GM23338 (cell line): ENCODE measurements around the gene VOPP1. TPM values are rescaled to one million over a fixed set of nuclear protein-coding genes. Genes with fewer than 3 reads are reported as not detected.

Experiments used
- ATAC-seq: fragments of 200-7000 bp; cut with Tn5 transposase; 3 replicates; pipeline ENCODE4 v1.9.1; 2020
- DNase-seq: peaks from one replicate; pipeline ENCODE4 v3.0.0-alpha.2; 2015; ENCODE audit warnings: low spot score
- H2AFZ ChIP-seq: fragments of 200-600 bp; sonication (generic); 2 replicates; pipeline ENCODE4 v1.8.0; 2016; ENCODE audit warnings: antibody characterized with exemption, mild to moderate bottlenecking, moderate library complexity
- H3F3A ChIP-seq: fragments of 200-600 bp; sonication (generic); replicated peaks from 2 replicates; pipeline ENCODE4 v1.8.0; 2017; ENCODE audit warnings: antibody characterized with exemption, mixed run types, low read depth
- H3K27ac ChIP-seq: fragments of 200-600 bp; sonication (generic); 2 replicates; pipeline ENCODE4 v1.6.1; 2016; ENCODE audit warnings: low read depth
- H3K27me3 ChIP-seq: fragments of 200-600 bp; sonication (generic); 2 replicates; pipeline ENCODE4 v1.8.0; 2016; ENCODE audit warnings: mild to moderate bottlenecking, mixed run types, moderate library complexity; ENCODE audit not compliant: insufficient read depth
- H3K36me3 ChIP-seq: fragments of 200-600 bp; sonication (generic); 2 replicates; pipeline ENCODE4 v1.8.0; 2016; ENCODE audit warnings: mild to moderate bottlenecking; ENCODE audit not compliant: insufficient read depth
- H3K4me1 ChIP-seq: fragments of 200-600 bp; sonication (generic); 2 replicates; pipeline ENCODE4 v1.8.0; 2016; ENCODE audit warnings: mild to moderate bottlenecking, moderate library complexity; ENCODE audit not compliant: insufficient read depth
- H3K4me2 ChIP-seq: fragments of 200-600 bp; sonication (generic); 2 replicates; pipeline ENCODE4 v1.7.1; 2017; ENCODE audit warnings: mixed run types
- H3K4me3 ChIP-seq: fragments of 200-600 bp; sonication (generic); 2 replicates; pipeline ENCODE4 v1.6.1; 2016; ENCODE audit warnings: mixed run types
- H3K79me2 ChIP-seq: fragments of 200-600 bp; sonication (generic); replicated peaks from 2 replicates; pipeline ENCODE4 v1.8.0; 2017; ENCODE audit warnings: mild to moderate bottlenecking; ENCODE audit not compliant: insufficient read depth
- H3K9me2 ChIP-seq: fragments of 200-600 bp; sonication (generic); 2 replicates; pipeline ENCODE4 v1.8.0; 2017; ENCODE audit not compliant: insufficient read depth
- H4K20me1 ChIP-seq: fragments of 200-600 bp; sonication (generic); replicated peaks from 2 replicates; pipeline ENCODE4 v1.8.0; 2017; ENCODE audit warnings: mild to moderate bottlenecking; ENCODE audit not compliant: insufficient read depth
- H3K27ac Mint-ChIP-seq: 2 replicates; pipeline ENCODE4 v1.8.0; 2020; ENCODE audit warnings: inconsistent platforms, mild to moderate bottlenecking, moderate library complexity, mixed read lengths
- H3K27me3 Mint-ChIP-seq: 3 replicates; pipeline ENCODE4 v1.8.0; 2022; ENCODE audit warnings: low read depth, mild to moderate bottlenecking, moderate library complexity, mixed read lengths, inconsistent platforms; ENCODE audit not compliant: insufficient read depth, poor library complexity
- H3K36me3 Mint-ChIP-seq: 3 replicates; pipeline ENCODE4 v1.8.0; 2021; ENCODE audit warnings: low read depth, mild to moderate bottlenecking, inconsistent platforms, moderate library complexity, mixed read lengths
- H3K4me1 Mint-ChIP-seq: 3 replicates; pipeline ENCODE4 v1.8.0; 2020; ENCODE audit warnings: mild to moderate bottlenecking, inconsistent platforms, mixed read lengths
- H3K4me3 Mint-ChIP-seq: 3 replicates; pipeline ENCODE4 v1.8.0; 2021; ENCODE audit warnings: moderate library complexity, mild to moderate bottlenecking, inconsistent platforms, mixed read lengths
- H3K9me3 Mint-ChIP-seq: 3 replicates; pipeline ENCODE4 v1.8.0; 2020; ENCODE audit warnings: moderate library complexity, mild to moderate bottlenecking, inconsistent platforms, mixed read lengths
- CREB1 ChIP-seq: fragments of 250-450 bp; sonication (Bioruptor Pico); IDR thresholded peaks from 2 replicates; pipeline ENCODE4 v1.5.0; 2020; ENCODE audit warnings: low read depth, mild to moderate bottlenecking, moderate library complexity
- EZH2 ChIP-seq: fragments of 200-600 bp; sonication (generic); IDR thresholded peaks from one replicate; pipeline ENCODE4 v1.8.0; 2017; ENCODE audit warnings: antibody characterized with exemption, mild to moderate bottlenecking, low read depth; ENCODE audit not compliant: unreplicated experiment
- EZH2phosphoT487 ChIP-seq: fragments of 200-600 bp; sonication (generic); IDR thresholded peaks from one replicate; pipeline ENCODE4 v1.8.1; 2018; ENCODE audit warnings: antibody characterized with exemption; ENCODE audit not compliant: unreplicated experiment
- POLR2AphosphoS5 ChIP-seq: IDR thresholded peaks from 2 replicates; pipeline ENCODE4 v1.6.1; 2016; ENCODE audit warnings: antibody characterized with exemption, low read depth
- ZNF114 ChIP-seq: fragments of 250-450 bp; sonication (Bioruptor Pico); IDR thresholded peaks from 2 replicates; pipeline ENCODE4 v1.5.0; 2020; ENCODE audit warnings: mild to moderate bottlenecking, moderate library complexity
- ZNF331 ChIP-seq: fragments of 250-450 bp; sonication (Bioruptor Pico); IDR thresholded peaks from 2 replicates; pipeline ENCODE4 v1.5.0; 2020; ENCODE audit warnings: low read depth, mild to moderate bottlenecking, moderate library complexity
- polyA plus RNA-seq: library from polyadenylated mRNA; unstranded; fragments of >200 nt; fragmentation: Nextera tagmentation; extraction: Ambion mirVana; gene quantifications from 2 replicates; pipeline ENCODE4 v1.2.1, GENCODE V29; 2016
- total RNA-seq: library from RNA; depleted of rRNA; stranded (reverse); fragments of >200 nt; shearing (Covaris generic); gene quantifications from 2 replicates; pipeline ENCODE4 v1.2.3, GENCODE V29; 2014
- TF ChIP-seq, protein P1 (sequence below): fragments of 250-450 bp; sonication (Bioruptor Pico); IDR thresholded peaks from 2 replicates; pipeline ENCODE4 v1.5.0; 2020; ENCODE audit warnings: mild to moderate bottlenecking, moderate library complexity
- TF ChIP-seq, protein P2 (sequence below): IDR thresholded peaks from one replicate; pipeline ENCODE4 v1.6.1; 2018; ENCODE audit warnings: antibody characterized with exemption; ENCODE audit not compliant: unreplicated experiment
- TF ChIP-seq, protein P3 (sequence below): IDR thresholded peaks from 2 replicates; pipeline ENCODE4 v1.6.1; 2016; ENCODE audit warnings: antibody characterized with exemption

The VOPP1 gene
- total and polyA plus RNA-seq, 2 experiments from 2014 or later: 28.2 to 73.7 TPM

DNA sequence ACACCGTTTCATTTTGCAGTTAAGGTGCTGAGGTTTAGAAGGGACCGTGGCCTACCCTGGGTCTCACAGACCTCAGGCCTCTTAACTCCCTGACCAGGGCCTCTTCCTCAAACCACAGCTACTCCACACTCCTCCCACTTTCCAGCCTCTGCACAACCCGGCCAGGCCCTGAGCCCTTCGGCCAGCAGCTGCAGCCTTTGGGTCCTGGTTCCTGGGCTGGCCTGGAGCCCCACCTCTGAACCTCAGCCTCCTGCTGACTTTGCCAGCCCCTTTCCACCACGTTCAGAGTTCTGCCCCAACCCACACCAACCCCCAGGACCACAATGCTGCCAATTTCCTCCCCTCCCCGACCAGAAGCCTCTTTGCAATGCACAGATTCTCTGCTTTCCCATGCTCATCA, 84.1 kb downstream of the VOPP1 start:
- TF ChIP-seq EZH2phosphoT487: no peak
- no peak for TF ChIP-seq POLR2AphosphoS5
- no peak for TF ChIP-seq EZH2
- TF ChIP-seq CREB1: no peak
- H3F3A ChIP-seq: no peaks in the 10 kb centered on the region
- peaks cover 4% of the 10 kb centered on the region for H3K4me1 Mint-ChIP-seq
- DNase-seq (no peak), ATAC-seq (no peak)
- H3K36me3 Mint-ChIP-seq: peaks cover 26% of the 10 kb centered on the region
- no peak overlapping the region for H3K4me2 ChIP-seq
- no peaks in the 10 kb centered on the region; the same call in 1 of the 2 replicates for H3K36me3 ChIP-seq
- H3K27me3 ChIP-seq: no peaks in the 10 kb centered on the region
- no peak overlapping the region for H2AFZ ChIP-seq
- H3K27ac Mint-ChIP-seq: no peak overlapping the region
- H3K4me3 Mint-ChIP-seq: no peak overlapping the region
- H3K4me3 ChIP-seq: no peak overlapping the region
- H4K20me1 ChIP-seq: peaks cover 3% of the 10 kb centered on the region
- no peaks in the 10 kb centered on the region for H3K79me2 ChIP-seq
- H3K4me1 ChIP-seq: no peaks in the 10 kb centered on the region
- no peaks in the 10 kb centered on the region for H3K9me2 ChIP-seq
- peaks cover 7% of the 10 kb centered on the region for H3K27me3 Mint-ChIP-seq
- no peaks in the 10 kb centered on the region for H3K9me3 Mint-ChIP-seq
- H3K27ac ChIP-seq: no peak overlapping the region

DNA sequence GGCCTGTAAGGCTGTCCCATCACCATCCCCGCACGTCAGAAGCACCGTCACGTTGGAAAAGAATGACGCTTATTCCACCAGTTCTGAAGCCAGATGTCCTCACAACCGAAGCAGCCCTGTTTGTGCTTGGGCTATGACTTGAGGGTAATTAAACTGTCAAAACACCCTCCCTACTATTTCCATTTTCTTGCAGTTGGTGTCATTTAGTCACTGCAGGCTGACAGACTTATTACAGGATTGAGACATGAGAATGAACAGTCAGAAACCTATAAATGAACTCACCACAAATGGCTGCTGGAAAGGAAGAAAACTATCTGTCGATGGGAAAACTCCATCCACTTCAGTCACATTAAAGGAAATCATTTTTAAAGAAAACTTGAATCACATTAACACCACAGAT, 85.3 kb downstream of the VOPP1 start:
- H3K4me3 Mint-ChIP-seq: no peak overlapping the region
- no peaks in the 10 kb centered on the region; the same call in 1 of the 2 replicates for H3K36me3 ChIP-seq
- ATAC-seq: no peak
- peaks cover 5% of the 10 kb centered on the region for H3K27me3 Mint-ChIP-seq
- no peaks in the 10 kb centered on the region for H3K79me2 ChIP-seq
- H3K4me1 ChIP-seq: no peaks in the 10 kb centered on the region
- H3K27ac Mint-ChIP-seq: no peak overlapping the region
- H4K20me1 ChIP-seq: peaks cover 3% of the 10 kb centered on the region
- H3F3A ChIP-seq: no peaks in the 10 kb centered on the region
- no peaks in the 10 kb centered on the region for H3K9me2 ChIP-seq
- peaks cover 6% of the 10 kb centered on the region for H3K4me1 Mint-ChIP-seq
- TF ChIP-seq ZNF331: no peak
- TF ChIP-seq CREB1: no peak
- no peak for TF ChIP-seq ZNF114 (CRISPR knock-in tag)
- TF ChIP-seq, protein P1, sequence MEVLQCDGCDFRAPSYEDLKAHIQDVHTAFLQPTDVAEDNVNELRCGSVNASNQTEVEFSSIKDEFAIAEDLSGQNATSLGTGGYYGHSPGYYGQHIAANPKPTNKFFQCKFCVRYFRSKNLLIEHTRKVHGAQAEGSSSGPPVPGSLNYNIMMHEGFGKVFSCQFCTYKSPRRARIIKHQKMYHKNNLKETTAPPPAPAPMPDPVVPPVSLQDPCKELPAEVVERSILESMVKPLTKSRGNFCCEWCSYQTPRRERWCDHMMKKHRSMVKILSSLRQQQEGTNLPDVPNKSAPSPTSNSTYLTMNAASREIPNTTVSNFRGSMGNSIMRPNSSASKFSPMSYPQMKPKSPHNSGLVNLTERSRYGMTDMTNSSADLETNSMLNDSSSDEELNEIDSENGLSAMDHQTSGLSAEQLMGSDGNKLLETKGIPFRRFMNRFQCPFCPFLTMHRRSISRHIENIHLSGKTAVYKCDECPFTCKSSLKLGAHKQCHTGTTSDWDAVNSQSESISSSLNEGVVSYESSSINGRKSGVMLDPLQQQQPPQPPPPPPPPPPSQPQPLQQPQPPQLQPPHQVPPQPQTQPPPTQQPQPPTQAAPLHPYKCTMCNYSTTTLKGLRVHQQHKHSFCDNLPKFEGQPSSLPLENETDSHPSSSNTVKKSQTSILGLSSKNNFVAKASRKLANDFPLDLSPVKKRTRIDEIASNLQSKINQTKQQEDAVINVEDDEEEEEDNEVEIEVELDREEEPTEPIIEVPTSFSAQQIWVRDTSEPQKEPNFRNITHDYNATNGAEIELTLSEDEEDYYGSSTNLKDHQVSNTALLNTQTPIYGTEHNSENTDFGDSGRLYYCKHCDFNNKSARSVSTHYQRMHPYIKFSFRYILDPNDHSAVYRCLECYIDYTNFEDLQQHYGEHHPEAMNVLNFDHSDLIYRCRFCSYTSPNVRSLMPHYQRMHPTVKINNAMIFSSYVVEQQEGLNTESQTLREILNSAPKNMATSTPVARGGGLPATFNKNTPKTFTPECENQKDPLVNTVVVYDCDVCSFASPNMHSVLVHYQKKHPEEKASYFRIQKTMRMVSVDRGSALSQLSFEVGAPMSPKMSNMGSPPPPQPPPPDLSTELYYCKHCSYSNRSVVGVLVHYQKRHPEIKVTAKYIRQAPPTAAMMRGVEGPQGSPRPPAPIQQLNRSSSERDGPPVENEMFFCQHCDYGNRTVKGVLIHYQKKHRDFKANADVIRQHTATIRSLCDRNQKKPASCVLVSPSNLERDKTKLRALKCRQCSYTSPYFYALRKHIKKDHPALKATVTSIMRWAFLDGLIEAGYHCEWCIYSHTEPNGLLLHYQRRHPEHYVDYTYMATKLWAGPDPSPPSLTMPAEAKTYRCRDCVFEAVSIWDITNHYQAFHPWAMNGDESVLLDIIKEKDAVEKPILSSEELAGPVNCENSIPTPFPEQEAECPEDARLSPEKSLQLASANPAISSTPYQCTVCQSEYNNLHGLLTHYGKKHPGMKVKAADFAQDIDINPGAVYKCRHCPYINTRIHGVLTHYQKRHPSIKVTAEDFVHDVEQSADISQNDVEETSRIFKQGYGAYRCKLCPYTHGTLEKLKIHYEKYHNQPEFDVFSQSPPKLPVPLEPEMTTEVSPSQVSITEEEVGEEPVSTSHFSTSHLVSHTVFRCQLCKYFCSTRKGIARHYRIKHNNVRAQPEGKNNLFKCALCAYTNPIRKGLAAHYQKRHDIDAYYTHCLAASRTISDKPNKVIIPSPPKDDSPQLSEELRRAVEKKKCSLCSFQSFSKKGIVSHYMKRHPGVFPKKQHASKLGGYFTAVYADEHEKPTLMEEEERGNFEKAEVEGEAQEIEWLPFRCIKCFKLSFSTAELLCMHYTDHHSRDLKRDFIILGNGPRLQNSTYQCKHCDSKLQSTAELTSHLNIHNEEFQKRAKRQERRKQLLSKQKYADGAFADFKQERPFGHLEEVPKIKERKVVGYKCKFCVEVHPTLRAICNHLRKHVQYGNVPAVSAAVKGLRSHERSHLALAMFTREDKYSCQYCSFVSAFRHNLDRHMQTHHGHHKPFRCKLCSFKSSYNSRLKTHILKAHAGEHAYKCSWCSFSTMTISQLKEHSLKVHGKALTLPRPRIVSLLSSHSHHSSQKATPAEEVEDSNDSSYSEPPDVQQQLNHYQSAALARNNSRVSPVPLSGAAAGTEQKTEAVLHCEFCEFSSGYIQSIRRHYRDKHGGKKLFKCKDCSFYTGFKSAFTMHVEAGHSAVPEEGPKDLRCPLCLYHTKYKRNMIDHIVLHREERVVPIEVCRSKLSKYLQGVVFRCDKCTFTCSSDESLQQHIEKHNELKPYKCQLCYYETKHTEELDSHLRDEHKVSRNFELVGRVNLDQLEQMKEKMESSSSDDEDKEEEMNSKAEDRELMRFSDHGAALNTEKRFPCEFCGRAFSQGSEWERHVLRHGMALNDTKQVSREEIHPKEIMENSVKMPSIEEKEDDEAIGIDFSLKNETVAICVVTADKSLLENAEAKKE: no peak
- TF ChIP-seq, protein P2, sequence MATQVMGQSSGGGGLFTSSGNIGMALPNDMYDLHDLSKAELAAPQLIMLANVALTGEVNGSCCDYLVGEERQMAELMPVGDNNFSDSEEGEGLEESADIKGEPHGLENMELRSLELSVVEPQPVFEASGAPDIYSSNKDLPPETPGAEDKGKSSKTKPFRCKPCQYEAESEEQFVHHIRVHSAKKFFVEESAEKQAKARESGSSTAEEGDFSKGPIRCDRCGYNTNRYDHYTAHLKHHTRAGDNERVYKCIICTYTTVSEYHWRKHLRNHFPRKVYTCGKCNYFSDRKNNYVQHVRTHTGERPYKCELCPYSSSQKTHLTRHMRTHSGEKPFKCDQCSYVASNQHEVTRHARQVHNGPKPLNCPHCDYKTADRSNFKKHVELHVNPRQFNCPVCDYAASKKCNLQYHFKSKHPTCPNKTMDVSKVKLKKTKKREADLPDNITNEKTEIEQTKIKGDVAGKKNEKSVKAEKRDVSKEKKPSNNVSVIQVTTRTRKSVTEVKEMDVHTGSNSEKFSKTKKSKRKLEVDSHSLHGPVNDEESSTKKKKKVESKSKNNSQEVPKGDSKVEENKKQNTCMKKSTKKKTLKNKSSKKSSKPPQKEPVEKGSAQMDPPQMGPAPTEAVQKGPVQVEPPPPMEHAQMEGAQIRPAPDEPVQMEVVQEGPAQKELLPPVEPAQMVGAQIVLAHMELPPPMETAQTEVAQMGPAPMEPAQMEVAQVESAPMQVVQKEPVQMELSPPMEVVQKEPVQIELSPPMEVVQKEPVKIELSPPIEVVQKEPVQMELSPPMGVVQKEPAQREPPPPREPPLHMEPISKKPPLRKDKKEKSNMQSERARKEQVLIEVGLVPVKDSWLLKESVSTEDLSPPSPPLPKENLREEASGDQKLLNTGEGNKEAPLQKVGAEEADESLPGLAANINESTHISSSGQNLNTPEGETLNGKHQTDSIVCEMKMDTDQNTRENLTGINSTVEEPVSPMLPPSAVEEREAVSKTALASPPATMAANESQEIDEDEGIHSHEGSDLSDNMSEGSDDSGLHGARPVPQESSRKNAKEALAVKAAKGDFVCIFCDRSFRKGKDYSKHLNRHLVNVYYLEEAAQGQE: no peak
- TF ChIP-seq, protein P3, sequence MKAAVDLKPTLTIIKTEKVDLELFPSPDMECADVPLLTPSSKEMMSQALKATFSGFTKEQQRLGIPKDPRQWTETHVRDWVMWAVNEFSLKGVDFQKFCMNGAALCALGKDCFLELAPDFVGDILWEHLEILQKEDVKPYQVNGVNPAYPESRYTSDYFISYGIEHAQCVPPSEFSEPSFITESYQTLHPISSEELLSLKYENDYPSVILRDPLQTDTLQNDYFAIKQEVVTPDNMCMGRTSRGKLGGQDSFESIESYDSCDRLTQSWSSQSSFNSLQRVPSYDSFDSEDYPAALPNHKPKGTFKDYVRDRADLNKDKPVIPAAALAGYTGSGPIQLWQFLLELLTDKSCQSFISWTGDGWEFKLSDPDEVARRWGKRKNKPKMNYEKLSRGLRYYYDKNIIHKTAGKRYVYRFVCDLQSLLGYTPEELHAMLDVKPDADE: no peak
- TF ChIP-seq EZH2: no peak
- TF ChIP-seq POLR2AphosphoS5: no peak
- no peak for TF ChIP-seq EZH2phosphoT487
- H3K4me2 ChIP-seq: no peak overlapping the region
- no peak for DNase-seq
- H3K27me3 ChIP-seq: no peaks in the 10 kb centered on the region
- no peak overlapping the region for H2AFZ ChIP-seq
- no peak overlapping the region for H3K4me3 ChIP-seq
- H3K9me3 Mint-ChIP-seq: no peaks in the 10 kb centered on the region
- peaks cover 24% of the 10 kb centered on the region for H3K36me3 Mint-ChIP-seq
- H3K27ac ChIP-seq: no peak overlapping the region
